ENCODE measurements around the gene NBEA.

Gene NBEA

GRCh38 chr13:35498231-35498630 lies 556.2 kb downstream of the NBEA start:
- H3K9me3 ChIP-seq (ENCODE audit: control insufficient read depth, insufficient read depth, low read depth, low read length), result no peaks in the 10 kb centered on the region
- H3K36me3 ChIP-seq (ENCODE audit: control insufficient read depth in 2 of 2, insufficient read depth in 1 of 2, low read length in 2 of 2), result no peaks in the 10 kb centered on the region
- H3K4me3 ChIP-seq (ENCODE audit: low read depth, low read length), result no peak overlapping the region
- H3K4me1 ChIP-seq (ENCODE audit: control insufficient read depth, insufficient read depth, low read length), result peaks cover 22% of the 10 kb centered on the region
- ChIA-PET POLR2A (no interaction called here), CTCF (no interaction called here)
- no peak overlapping the region for H3K27ac ChIP-seq (ENCODE audit: extremely low read depth, low read depth, low read length)
- no peak for TF ChIP-seq MEIS1 (CRISPR knock-in tag; IDR thresholded peaks at IDR 0.05; ENCODE audit: borderline replicate concordance)
- TF ChIP-seq TCF7L2 (IDR thresholded peaks at IDR 0.05; ENCODE audit: borderline replicate concordance, low read depth, low read length), result no peak
- no peak for TF ChIP-seq ZNF140 (tag by site-specific recombination; IDR thresholded peaks at IDR 0.05)
- no peak for TF ChIP-seq ZNF416 (tag by site-specific recombination; IDR thresholded peaks at IDR 0.05)
- TF ChIP-seq ZBTB20 (tag by site-specific recombination; IDR thresholded peaks at IDR 0.05), result no peak
- no peak for TF ChIP-seq ZFP3 (tag by site-specific recombination; IDR thresholded peaks at IDR 0.05; ENCODE audit: low read depth)
- no peak for TF ChIP-seq ZIC2 (tag by site-specific recombination; IDR thresholded peaks at IDR 0.05)
- TF ChIP-seq BCL11B (tag by site-specific recombination; IDR thresholded peaks at IDR 0.05; ENCODE audit: low read depth), result no peak
- no peak for TF ChIP-seq ZNF138 (tag by site-specific recombination; IDR thresholded peaks at IDR 0.05; ENCODE audit: borderline replicate concordance)
- TF ChIP-seq MYNN (tag by site-specific recombination; IDR thresholded peaks at IDR 0.05; ENCODE audit: borderline replicate concordance), result no peak
- TF ChIP-seq GLIS1 (tag by site-specific recombination; IDR thresholded peaks at IDR 0.05), result no peak
- no peak for TF ChIP-seq ZSCAN4 (tag by site-specific recombination; IDR thresholded peaks at IDR 0.05)
- no peak for TF ChIP-seq ZNF335 (tag by site-specific recombination; conservative IDR thresholded peaks at IDR 0.05)
- no peak for TF ChIP-seq ZBTB7A (tag by site-specific recombination; IDR thresholded peaks at IDR 0.05; ENCODE audit: low read depth)

DNA sequence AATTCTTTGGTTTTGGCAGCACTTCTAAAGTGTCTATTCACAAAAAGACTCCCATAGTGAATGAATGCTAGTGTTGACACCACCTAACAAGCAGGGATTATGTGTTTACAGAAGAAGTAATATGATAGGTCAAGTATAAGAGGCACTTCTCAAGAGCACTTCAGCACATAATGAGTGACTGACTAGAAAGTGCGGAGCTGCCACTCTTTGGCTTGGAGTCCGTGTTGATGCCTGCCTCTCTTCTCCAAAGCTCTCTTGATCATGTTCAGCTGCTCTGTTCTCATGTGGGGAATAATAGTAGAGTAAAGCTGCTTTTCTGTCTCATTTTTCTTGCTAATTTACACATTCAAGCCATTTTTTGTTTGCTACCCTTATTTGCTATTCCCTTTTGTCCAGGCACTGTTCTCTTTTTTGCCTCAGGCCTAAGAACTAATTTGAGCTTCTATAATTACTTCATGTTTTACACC lies 557.2 kb downstream of the NBEA start:
- Histone ChIP-seq H3K4me3 (ENCODE audit: low read depth, low read length) (no peak overlapping the region), H3K36me3 (ENCODE audit: control insufficient read depth in 2 of 2, insufficient read depth in 1 of 2, low read length in 2 of 2) (no peaks in the 10 kb centered on the region), H3K4me1 (ENCODE audit: control insufficient read depth, insufficient read depth, low read length) (peaks cover 22% of the 10 kb centered on the region), H3K9me3 (ENCODE audit: control insufficient read depth, insufficient read depth, low read depth, low read length) (no peaks in the 10 kb centered on the region), H3K27ac (ENCODE audit: extremely low read depth, low read depth, low read length) (no peak overlapping the region)
- CTCF ChIA-PET, result interaction anchor here (0.5 to 0.7 kb wide), 4 partner anchors 11 to 845 kb away, joined by 3 to 4 read pairs (median 4); no protein-coding TSS in a partner anchor
- POLR2A ChIA-PET, result interaction anchor here (1.4 kb wide), 1 partner anchor 23 kb away, joined by 4 read pairs; the partner anchor contains the start of gene MAB21L1
- TF ChIP-seq ZNF335 (tag by site-specific recombination; conservative IDR thresholded peaks at IDR 0.05) (peak; percentile 73), KLF16 (tag by site-specific recombination; IDR thresholded peaks at IDR 0.05) (no peak), ZNF561 (tag by site-specific recombination; IDR thresholded peaks at IDR 0.05; ENCODE audit: borderline replicate concordance) (peak; percentile 86), ZNF324 (tag by site-specific recombination; IDR thresholded peaks at IDR 0.05) (peak; percentile 76), ZBTB17 (tag by site-specific recombination; IDR thresholded peaks at IDR 0.05) (peak; percentile 67), WT1 (tag by site-specific recombination; IDR thresholded peaks at IDR 0.05) (peak; percentile 97), ZNF362 (tag by site-specific recombination; IDR thresholded peaks at IDR 0.05) (0 out of 2 replicates have a peak, but pooled peaks have one; percentile 22), PBX3 (CRISPR knock-in tag; IDR thresholded peaks at IDR 0.05) (no peak), ZSCAN30 (tag by site-specific recombination; IDR thresholded peaks at IDR 0.05) (peak; percentile 83), IKZF3 (tag by site-specific recombination; IDR thresholded peaks at IDR 0.05) (peak; percentile 78)
- TF ChIP-seq, protein P1, sequence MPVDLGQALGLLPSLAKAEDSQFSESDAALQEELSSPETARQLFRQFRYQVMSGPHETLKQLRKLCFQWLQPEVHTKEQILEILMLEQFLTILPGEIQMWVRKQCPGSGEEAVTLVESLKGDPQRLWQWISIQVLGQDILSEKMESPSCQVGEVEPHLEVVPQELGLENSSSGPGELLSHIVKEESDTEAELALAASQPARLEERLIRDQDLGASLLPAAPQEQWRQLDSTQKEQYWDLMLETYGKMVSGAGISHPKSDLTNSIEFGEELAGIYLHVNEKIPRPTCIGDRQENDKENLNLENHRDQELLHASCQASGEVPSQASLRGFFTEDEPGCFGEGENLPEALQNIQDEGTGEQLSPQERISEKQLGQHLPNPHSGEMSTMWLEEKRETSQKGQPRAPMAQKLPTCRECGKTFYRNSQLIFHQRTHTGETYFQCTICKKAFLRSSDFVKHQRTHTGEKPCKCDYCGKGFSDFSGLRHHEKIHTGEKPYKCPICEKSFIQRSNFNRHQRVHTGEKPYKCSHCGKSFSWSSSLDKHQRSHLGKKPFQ (tag by site-specific recombination; IDR thresholded peaks at IDR 0.05), result no peak
- TF ChIP-seq, protein P2, sequence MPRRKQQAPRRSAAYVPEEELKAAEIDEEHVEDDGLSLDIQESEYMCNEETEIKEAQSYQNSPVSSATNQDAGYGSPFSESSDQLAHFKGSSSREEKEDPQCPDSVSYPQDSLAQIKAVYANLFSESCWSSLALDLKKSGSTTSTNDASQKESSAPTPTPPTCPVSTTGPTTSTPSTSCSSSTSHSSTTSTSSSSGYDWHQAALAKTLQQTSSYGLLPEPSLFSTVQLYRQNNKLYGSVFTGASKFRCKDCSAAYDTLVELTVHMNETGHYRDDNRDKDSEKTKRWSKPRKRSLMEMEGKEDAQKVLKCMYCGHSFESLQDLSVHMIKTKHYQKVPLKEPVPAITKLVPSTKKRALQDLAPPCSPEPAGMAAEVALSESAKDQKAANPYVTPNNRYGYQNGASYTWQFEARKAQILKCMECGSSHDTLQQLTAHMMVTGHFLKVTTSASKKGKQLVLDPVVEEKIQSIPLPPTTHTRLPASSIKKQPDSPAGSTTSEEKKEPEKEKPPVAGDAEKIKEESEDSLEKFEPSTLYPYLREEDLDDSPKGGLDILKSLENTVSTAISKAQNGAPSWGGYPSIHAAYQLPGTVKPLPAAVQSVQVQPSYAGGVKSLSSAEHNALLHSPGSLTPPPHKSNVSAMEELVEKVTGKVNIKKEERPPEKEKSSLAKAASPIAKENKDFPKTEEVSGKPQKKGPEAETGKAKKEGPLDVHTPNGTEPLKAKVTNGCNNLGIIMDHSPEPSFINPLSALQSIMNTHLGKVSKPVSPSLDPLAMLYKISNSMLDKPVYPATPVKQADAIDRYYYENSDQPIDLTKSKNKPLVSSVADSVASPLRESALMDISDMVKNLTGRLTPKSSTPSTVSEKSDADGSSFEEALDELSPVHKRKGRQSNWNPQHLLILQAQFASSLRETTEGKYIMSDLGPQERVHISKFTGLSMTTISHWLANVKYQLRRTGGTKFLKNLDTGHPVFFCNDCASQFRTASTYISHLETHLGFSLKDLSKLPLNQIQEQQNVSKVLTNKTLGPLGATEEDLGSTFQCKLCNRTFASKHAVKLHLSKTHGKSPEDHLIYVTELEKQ (tag by site-specific recombination; IDR thresholded peaks at IDR 0.05; ENCODE audit: borderline replicate concordance), result peak; percentile 77; the same call in 1 of the 2 replicates
